ENCODE data around the gene ELP4. TPM values are rescaled to one million over a fixed set of nuclear protein-coding genes. Genes with fewer than 3 reads are reported as not detected.
A peak's percentile ranks its signal among the peaks of the same experiment; 100 is the strongest.

Gene ELP4
- total and polyA plus RNA-seq, 2 donors (not counting 1 experiment from before 2014, with no cell fraction given), result 7.1 to 31.3 TPM

DNA sequence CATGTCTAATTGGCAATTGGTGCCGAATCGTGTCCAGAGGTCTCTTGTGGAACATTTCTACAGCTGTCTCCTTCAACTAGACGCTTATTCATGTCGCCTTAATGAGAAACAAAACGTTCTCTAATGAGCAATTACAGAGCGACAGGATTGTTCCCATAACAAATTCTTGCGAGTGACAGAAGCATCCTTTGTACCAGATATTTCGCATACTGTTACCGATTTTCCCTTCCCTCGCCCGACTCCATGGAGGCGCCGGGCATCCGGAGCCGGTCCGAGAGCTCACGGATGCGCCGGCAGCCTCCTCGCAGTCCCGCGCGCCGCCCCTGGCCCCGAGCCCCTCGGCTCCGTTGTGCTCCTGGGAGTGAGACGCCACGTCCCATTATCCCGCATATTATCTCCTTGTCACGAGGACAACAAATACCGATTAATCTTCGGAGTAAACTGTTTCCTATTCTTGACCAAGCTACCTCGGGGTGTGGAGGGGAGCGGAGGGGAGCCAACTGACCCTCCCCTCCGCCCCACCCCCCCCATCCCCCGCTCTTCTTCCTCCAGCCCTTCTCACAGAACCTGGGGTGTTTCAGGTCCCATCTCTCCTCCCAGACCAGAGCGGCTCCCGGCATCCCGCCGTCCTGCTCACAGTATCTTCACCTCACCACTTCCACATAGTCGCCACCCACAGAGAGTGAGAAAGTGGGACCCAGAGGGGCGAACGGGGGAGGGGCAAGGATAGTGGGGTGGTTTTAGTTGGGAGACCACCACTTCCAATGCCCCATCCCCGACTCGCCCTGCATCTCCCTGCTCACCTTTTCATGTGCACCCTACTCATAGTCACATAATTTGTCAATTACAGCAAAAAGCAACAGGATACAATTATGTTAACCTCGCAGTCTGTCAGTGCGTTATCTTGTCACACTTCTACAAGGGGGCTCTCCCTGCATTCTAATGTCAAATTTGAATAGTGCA, 290.1 kb downstream of the ELP4 start:
- Histone ChIP-seq H2AFZ (ENCODE audit: insufficient read depth, low read depth, low read length, poor library complexity, severe bottlenecking) (no peak overlapping the region), H3K4me3 (ENCODE audit: control extremely low read depth in 1 of 5, extremely low read depth in 1 of 5, insufficient read depth in 1 of 5, low read depth in 2 of 5, low read length in 4 of 5) (no peak overlapping the region), H3K9me3 (ENCODE audit: control extremely low read depth in 1 of 3, control insufficient read depth in 2 of 3, insufficient read depth in 1 of 3, low read length in 2 of 3) (peaks cover 0 to 69% (median 16%) of the 10 kb centered on the region in 3 donors), H3K27ac (ENCODE audit: low read length in 2 of 2) (no peak overlapping the region), H3K9ac (ENCODE audit: low read length) (no peak overlapping the region), H4K20me1 (ENCODE audit: control insufficient read depth, insufficient read depth, low read length, poor library complexity, severe bottlenecking) (no peaks in the 10 kb centered on the region), H3K27me3 (replicated peaks in 1 of 4; ENCODE audit: control extremely low read depth in 1 of 4, control insufficient read depth in 3 of 4, insufficient read depth in 4 of 4, low read length in 3 of 4) (peaks cover 0 to 84% (median 71%) of the 10 kb centered on the region in 4 experiments), H3K4me1 (ENCODE audit: control insufficient read depth in 2 of 2, insufficient read depth in 2 of 2, low read length in 2 of 2) (peaks cover 15 to 28% of the 10 kb centered on the region in 2 donors), H3K79me2 (ENCODE audit: control insufficient read depth, insufficient read depth, low read length) (no peaks in the 10 kb centered on the region), H3K36me3 (replicated peaks in 1 of 2; ENCODE audit: control extremely low read depth in 1 of 2, control insufficient read depth in 1 of 2, extremely low read depth in 1 of 2, insufficient read depth in 2 of 2, low read length in 1 of 2) (no peaks in the 10 kb centered on the region), H3K4me2 (replicated peaks; ENCODE audit: low read depth, low read length, poor library complexity, severe bottlenecking) (peak overlapping the region; percentile 22)
- POLR2A ChIA-PET, result no interaction called here
- intact Hi-C loops (cut with micrococcal nuclease), result loop anchor here (2.0 kb wide), 1 partner anchor 21 kb away; no protein-coding TSS in a partner anchor
- 8% methylated on average over 35 of the region's 48 CpGs for WGBS (ENCODE audit: insufficient coverage)
- TF ChIP-seq, protein P1, sequence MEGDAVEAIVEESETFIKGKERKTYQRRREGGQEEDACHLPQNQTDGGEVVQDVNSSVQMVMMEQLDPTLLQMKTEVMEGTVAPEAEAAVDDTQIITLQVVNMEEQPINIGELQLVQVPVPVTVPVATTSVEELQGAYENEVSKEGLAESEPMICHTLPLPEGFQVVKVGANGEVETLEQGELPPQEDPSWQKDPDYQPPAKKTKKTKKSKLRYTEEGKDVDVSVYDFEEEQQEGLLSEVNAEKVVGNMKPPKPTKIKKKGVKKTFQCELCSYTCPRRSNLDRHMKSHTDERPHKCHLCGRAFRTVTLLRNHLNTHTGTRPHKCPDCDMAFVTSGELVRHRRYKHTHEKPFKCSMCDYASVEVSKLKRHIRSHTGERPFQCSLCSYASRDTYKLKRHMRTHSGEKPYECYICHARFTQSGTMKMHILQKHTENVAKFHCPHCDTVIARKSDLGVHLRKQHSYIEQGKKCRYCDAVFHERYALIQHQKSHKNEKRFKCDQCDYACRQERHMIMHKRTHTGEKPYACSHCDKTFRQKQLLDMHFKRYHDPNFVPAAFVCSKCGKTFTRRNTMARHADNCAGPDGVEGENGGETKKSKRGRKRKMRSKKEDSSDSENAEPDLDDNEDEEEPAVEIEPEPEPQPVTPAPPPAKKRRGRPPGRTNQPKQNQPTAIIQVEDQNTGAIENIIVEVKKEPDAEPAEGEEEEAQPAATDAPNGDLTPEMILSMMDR (IDR thresholded peaks at IDR 0.05), result no peak
- H3K4me1 Mint-ChIP-seq, result peaks cover 25% of the 10 kb centered on the region
- CTCF ChIA-PET, result no interaction called here
- no peaks in the 10 kb centered on the region for H3K9me3 Mint-ChIP-seq (ENCODE audit: insufficient read depth)
- peak; percentile 29 for DNase-seq
- H3K27me3 Mint-ChIP-seq, result peaks cover 74% of the 10 kb centered on the region
- ATAC-seq (ENCODE audit: low read depth), result no peak
- H3K27ac Mint-ChIP-seq, result no peak overlapping the region
- peak overlapping the region; percentile 34 for H3K4me3 Mint-ChIP-seq

Data from B cell (primary cell).